Measurements from ENCODE around the gene NRXN3. TPM values are rescaled to one million over a fixed set of nuclear protein-coding genes. Genes with fewer than 3 reads are reported as not detected.
A peak's percentile ranks its signal among the peaks of the same experiment; 100 is the strongest.

Gene NRXN3
- total and polyA plus RNA-seq, 2 donors (not counting 1 experiment from before 2014, with no cell fraction given), result 0.83 to 34.6 TPM

DNA sequence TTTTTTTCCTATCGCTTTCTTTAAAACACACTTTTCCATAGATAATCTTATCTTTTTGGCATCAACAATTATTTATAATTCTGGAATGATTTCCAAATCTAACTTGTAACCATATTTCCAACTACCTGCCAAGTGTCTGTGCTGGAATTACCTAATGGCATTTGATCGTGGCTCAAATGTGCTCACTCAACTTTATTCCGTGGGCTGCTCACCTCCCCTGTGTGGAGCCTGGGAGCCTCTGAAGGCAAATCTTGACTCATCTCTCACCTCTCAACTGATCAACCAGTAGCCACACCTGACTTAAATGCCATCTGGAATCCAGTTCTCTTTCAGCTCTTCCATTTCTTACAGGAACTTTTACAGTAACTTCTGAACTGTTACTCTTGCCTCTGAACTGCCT, 1432.6 kb downstream of the NRXN3 start:
- H3K36me3 ChIP-seq (ENCODE audit: control insufficient read depth, insufficient read depth, low read length), result no peaks in the 10 kb centered on the region
- no peak overlapping the region for H3K4me2 ChIP-seq (ENCODE audit: extremely low read depth, insufficient read depth, low read length)
- no peak overlapping the region for H3K9ac ChIP-seq (ENCODE audit: insufficient read depth, low read length)
- no peak overlapping the region for H3K4me3 ChIP-seq (replicated peaks in 1 of 4; ENCODE audit: control extremely low read depth in 1 of 4, insufficient read depth in 1 of 4, low read depth in 3 of 4, low read length in 4 of 4)
- H3K27ac ChIP-seq (ENCODE audit: insufficient read depth, low read length), result no peak overlapping the region
- TF ChIP-seq EZH2 (IDR thresholded peaks at IDR 0.05; ENCODE audit: low read length, missing control alignments), result no peak
- TF ChIP-seq, protein P1, sequence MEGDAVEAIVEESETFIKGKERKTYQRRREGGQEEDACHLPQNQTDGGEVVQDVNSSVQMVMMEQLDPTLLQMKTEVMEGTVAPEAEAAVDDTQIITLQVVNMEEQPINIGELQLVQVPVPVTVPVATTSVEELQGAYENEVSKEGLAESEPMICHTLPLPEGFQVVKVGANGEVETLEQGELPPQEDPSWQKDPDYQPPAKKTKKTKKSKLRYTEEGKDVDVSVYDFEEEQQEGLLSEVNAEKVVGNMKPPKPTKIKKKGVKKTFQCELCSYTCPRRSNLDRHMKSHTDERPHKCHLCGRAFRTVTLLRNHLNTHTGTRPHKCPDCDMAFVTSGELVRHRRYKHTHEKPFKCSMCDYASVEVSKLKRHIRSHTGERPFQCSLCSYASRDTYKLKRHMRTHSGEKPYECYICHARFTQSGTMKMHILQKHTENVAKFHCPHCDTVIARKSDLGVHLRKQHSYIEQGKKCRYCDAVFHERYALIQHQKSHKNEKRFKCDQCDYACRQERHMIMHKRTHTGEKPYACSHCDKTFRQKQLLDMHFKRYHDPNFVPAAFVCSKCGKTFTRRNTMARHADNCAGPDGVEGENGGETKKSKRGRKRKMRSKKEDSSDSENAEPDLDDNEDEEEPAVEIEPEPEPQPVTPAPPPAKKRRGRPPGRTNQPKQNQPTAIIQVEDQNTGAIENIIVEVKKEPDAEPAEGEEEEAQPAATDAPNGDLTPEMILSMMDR (conservative IDR thresholded peaks at IDR 0.05 in 1 of 2, IDR thresholded peaks at IDR 0.05 in 1 of 2; ENCODE audit: low read depth in 1 of 2, low read length in 2 of 2), result no peak
- no peak for DNase-seq (ENCODE audit: low read depth in 2 of 2)
- H3K79me2 ChIP-seq (ENCODE audit: control insufficient read depth, insufficient read depth, low read length), result no peaks in the 10 kb centered on the region
- H4K20me1 ChIP-seq (ENCODE audit: control insufficient read depth, extremely low read depth, insufficient read depth, low read length), result no peaks in the 10 kb centered on the region
- no peaks in the 10 kb centered on the region for H3K9me3 ChIP-seq (ENCODE audit: control insufficient read depth, insufficient read depth, low read depth, low read length)
- no peaks in the 10 kb centered on the region for H3K4me1 ChIP-seq (ENCODE audit: control insufficient read depth, extremely low read depth, insufficient read depth, low read length)
- H3K27me3 ChIP-seq (ENCODE audit: control insufficient read depth, insufficient read depth, low read length), result no peaks in the 10 kb centered on the region
- no peak overlapping the region for H2AFZ ChIP-seq (ENCODE audit: low read length)

DNA sequence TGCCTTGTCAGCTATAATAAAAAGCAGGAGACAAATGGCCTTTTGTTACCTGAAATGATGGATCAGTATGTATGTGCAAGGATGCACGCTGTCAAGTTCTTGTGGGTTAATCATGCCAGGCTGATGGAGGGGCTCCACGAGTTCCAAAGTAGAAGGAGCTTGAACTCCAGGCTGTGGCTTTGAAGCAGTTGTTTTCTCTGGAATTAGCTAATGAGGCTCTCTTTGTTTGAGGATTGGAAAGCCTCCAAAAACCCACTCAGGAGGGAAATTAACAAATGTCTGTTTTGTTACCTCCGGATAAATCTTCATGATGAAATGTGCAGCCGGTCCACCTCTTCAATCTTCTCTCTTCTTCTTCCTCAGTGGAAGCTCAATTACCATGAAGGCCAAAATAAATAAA, 1435.7 kb downstream of the NRXN3 start:
- DNase-seq (ENCODE audit: low read depth in 2 of 2), result peak in 1 of 2 donors; percentile 52
- no peaks in the 10 kb centered on the region for H3K27me3 ChIP-seq (ENCODE audit: control insufficient read depth, insufficient read depth, low read length)
- H2AFZ ChIP-seq (ENCODE audit: low read length), result no peak overlapping the region
- H3K79me2 ChIP-seq (ENCODE audit: control insufficient read depth, insufficient read depth, low read length), result no peaks in the 10 kb centered on the region
- H3K4me2 ChIP-seq (ENCODE audit: extremely low read depth, insufficient read depth, low read length), result no peak overlapping the region
- no peak overlapping the region for H3K9ac ChIP-seq (ENCODE audit: insufficient read depth, low read length)
- no peaks in the 10 kb centered on the region for H3K4me1 ChIP-seq (ENCODE audit: control insufficient read depth, extremely low read depth, insufficient read depth, low read length)
- no peak overlapping the region for H3K27ac ChIP-seq (ENCODE audit: insufficient read depth, low read length)
- H3K36me3 ChIP-seq (ENCODE audit: control insufficient read depth, insufficient read depth, low read length), result no peaks in the 10 kb centered on the region
- no peak overlapping the region for H3K4me3 ChIP-seq (replicated peaks in 1 of 4; ENCODE audit: control extremely low read depth in 1 of 4, insufficient read depth in 1 of 4, low read depth in 3 of 4, low read length in 4 of 4)
- H3K9me3 ChIP-seq (ENCODE audit: control insufficient read depth, insufficient read depth, low read depth, low read length), result no peaks in the 10 kb centered on the region
- no peak for TF ChIP-seq EZH2 (IDR thresholded peaks at IDR 0.05; ENCODE audit: low read length, missing control alignments)
- TF ChIP-seq, protein P1 (conservative IDR thresholded peaks at IDR 0.05 in 1 of 2, IDR thresholded peaks at IDR 0.05 in 1 of 2; ENCODE audit: low read depth in 1 of 2, low read length in 2 of 2), result no peak
- no peaks in the 10 kb centered on the region for H4K20me1 ChIP-seq (ENCODE audit: control insufficient read depth, extremely low read depth, insufficient read depth, low read length)

DNA sequence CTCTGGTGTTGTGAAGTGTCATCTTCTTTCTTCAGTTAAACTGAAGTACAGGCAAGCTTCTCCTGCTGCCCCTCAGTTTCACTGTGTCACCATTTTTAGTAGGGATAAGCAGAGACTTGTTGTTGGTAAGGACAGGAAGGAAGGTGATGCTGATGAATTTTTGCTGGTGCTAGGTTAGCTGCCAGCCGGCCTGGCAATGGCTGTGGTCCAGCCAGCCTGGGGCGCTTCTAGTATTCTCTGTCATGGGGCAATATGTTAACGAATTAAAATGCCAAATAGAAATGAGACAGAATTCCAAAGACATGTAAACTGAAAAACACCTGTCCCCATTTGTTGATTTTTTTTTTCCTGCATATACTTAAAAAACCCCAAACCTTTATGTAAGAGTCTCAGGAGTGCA, 1438.3 kb downstream of the NRXN3 start:
- H2AFZ ChIP-seq (ENCODE audit: low read length), result no peak overlapping the region
- no peak for TF ChIP-seq EZH2 (IDR thresholded peaks at IDR 0.05; ENCODE audit: low read length, missing control alignments)
- TF ChIP-seq, protein P1 (conservative IDR thresholded peaks at IDR 0.05 in 1 of 2, IDR thresholded peaks at IDR 0.05 in 1 of 2; ENCODE audit: low read depth in 1 of 2, low read length in 2 of 2), result no peak
- H3K9ac ChIP-seq (ENCODE audit: insufficient read depth, low read length), result no peak overlapping the region
- no peaks in the 10 kb centered on the region for H3K79me2 ChIP-seq (ENCODE audit: control insufficient read depth, insufficient read depth, low read length)
- no peaks in the 10 kb centered on the region for H3K9me3 ChIP-seq (ENCODE audit: control insufficient read depth, insufficient read depth, low read depth, low read length)
- no peaks in the 10 kb centered on the region for H3K27me3 ChIP-seq (ENCODE audit: control insufficient read depth, insufficient read depth, low read length)
- no peak overlapping the region for H3K4me2 ChIP-seq (ENCODE audit: extremely low read depth, insufficient read depth, low read length)
- H3K36me3 ChIP-seq (ENCODE audit: control insufficient read depth, insufficient read depth, low read length), result no peaks in the 10 kb centered on the region
- no peak overlapping the region for H3K4me3 ChIP-seq (replicated peaks in 1 of 4; ENCODE audit: control extremely low read depth in 1 of 4, insufficient read depth in 1 of 4, low read depth in 3 of 4, low read length in 4 of 4)
- H3K4me1 ChIP-seq (ENCODE audit: control insufficient read depth, extremely low read depth, insufficient read depth, low read length), result no peaks in the 10 kb centered on the region
- no peak for DNase-seq (ENCODE audit: low read depth in 2 of 2)
- no peak overlapping the region for H3K27ac ChIP-seq (ENCODE audit: insufficient read depth, low read length)
- H4K20me1 ChIP-seq (ENCODE audit: control insufficient read depth, extremely low read depth, insufficient read depth, low read length), result no peaks in the 10 kb centered on the region

Data from fibroblast of lung (primary cell).